B cell (primary cell): ENCODE results near the gene ATP9A.

Source experiments
- CTCF ChIP-seq: fragments of 200-600 bp; IDR thresholded peaks from one replicate; pipeline ENCODE4 v1.8.0; 2022; ENCODE audit warnings: antibody characterized with exemption, mild to moderate bottlenecking
- EZH2 ChIP-seq: IDR thresholded peaks from 2 replicates; pipeline ENCODE4 v1.6.1; 2012; ENCODE audit warnings: borderline replicate concordance, low read depth, mild to moderate bottlenecking, moderate library complexity, low read length; ENCODE audit not compliant: insufficient read depth, poor library complexity, severe bottlenecking

GRCh38 chr20:51715163-51715855, 52.9 kb downstream of the ATP9A start:
- TF ChIP-seq CTCF = no peak
- TF ChIP-seq EZH2 = no peak
